HFFc6 (cell line): ENCODE results near the gene MYO1A. TPM values are rescaled to one million over a fixed set of nuclear protein-coding genes. Genes with fewer than 3 reads are reported as not detected.

Source experiments
- DNase-seq: peaks from one replicate; pipeline ENCODE4 v3.0.0-alpha.2; 2018
- H3K27ac Mint-ChIP-seq: 2 replicates; pipeline ENCODE4 v1.8.0; 2020; ENCODE audit warnings: mild to moderate bottlenecking, mixed read lengths
- H3K27me3 Mint-ChIP-seq: 2 replicates; pipeline ENCODE4 v1.8.0; 2021; ENCODE audit warnings: mild to moderate bottlenecking, moderate library complexity, mixed read lengths; ENCODE audit not compliant: insufficient read depth
- H3K36me3 Mint-ChIP-seq: 2 replicates; pipeline ENCODE4 v1.8.0; 2021; ENCODE audit warnings: low read depth, mixed read lengths
- H3K4me1 Mint-ChIP-seq: 2 replicates; pipeline ENCODE4 v1.8.0; 2020; ENCODE audit warnings: low read depth, mixed read lengths
- H3K4me3 Mint-ChIP-seq: 2 replicates; pipeline ENCODE4 v1.8.0; 2020; ENCODE audit warnings: mild to moderate bottlenecking, moderate library complexity, mixed read lengths
- H3K9me3 Mint-ChIP-seq: 2 replicates; pipeline ENCODE4 v1.8.0; 2020; ENCODE audit warnings: mild to moderate bottlenecking, mixed read lengths
- total RNA-seq, 6 experiments: library from RNA; stranded (reverse); fragmentation: NEBNext Ultra II Directional; extraction: Animal tissue kit (Norgen Biotek cat#: 25700); gene quantifications; 2 replicates in 1 of 6; 3 replicates in 5 of 6; pipeline ENCODE4 v1.2.3, GENCODE V29; 2021
- TF ChIP-seq, protein P1 (sequence below): fragments of 200-600 bp; sonication (generic); IDR thresholded peaks from 2 replicates; pipeline ENCODE4 v1.5.0; 2021; ENCODE audit warnings: antibody characterized with exemption, mild to moderate bottlenecking

Gene MYO1A
- total RNA-seq, 6 experiments from 2014 or later = 0.23 TPM; not detected in 5

DNA sequence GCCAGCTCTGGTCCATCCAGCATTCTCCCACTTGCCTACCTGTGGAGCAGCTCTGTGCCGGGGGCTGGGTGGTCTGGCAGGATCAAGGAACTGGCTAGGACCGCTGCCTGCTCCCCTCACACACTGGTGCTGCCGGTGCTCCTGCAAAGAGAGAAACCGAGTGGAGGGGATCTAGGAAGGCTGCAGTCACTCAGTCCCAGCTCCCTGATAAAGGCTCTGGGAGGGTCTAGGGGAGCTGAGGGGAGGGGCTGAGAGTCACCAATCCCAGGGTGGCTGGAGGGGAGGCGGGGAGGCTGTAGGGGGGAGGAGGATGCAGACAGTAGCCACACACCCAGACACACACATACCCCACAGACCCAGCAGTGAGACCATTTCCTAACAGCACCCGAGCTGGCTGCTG is 33.6 kb downstream of the MYO1A start, which contains the start of gene TAC3:
Gene TAC3, minus strand, starts transcription at position 182 of the 400 bp plus-strand sequence. CDS start 732 bp downstream, outside the sequence.
- no peaks in the 10 kb centered on the region for H3K9me3 Mint-ChIP-seq
- DNase-seq = no peak
- TF ChIP-seq, protein P1, sequence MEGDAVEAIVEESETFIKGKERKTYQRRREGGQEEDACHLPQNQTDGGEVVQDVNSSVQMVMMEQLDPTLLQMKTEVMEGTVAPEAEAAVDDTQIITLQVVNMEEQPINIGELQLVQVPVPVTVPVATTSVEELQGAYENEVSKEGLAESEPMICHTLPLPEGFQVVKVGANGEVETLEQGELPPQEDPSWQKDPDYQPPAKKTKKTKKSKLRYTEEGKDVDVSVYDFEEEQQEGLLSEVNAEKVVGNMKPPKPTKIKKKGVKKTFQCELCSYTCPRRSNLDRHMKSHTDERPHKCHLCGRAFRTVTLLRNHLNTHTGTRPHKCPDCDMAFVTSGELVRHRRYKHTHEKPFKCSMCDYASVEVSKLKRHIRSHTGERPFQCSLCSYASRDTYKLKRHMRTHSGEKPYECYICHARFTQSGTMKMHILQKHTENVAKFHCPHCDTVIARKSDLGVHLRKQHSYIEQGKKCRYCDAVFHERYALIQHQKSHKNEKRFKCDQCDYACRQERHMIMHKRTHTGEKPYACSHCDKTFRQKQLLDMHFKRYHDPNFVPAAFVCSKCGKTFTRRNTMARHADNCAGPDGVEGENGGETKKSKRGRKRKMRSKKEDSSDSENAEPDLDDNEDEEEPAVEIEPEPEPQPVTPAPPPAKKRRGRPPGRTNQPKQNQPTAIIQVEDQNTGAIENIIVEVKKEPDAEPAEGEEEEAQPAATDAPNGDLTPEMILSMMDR = no peak
- no peaks in the 10 kb centered on the region for H3K36me3 Mint-ChIP-seq
- H3K4me1 Mint-ChIP-seq = peaks cover 8% of the 10 kb centered on the region; the same call in 1 of the 2 replicates
- H3K27ac Mint-ChIP-seq = no peak within 1 kb of the TSS
- H3K27me3 Mint-ChIP-seq = peaks cover 47% of the 10 kb centered on the region
- H3K4me3 Mint-ChIP-seq = no peak within 1 kb of the TSS

DNA sequence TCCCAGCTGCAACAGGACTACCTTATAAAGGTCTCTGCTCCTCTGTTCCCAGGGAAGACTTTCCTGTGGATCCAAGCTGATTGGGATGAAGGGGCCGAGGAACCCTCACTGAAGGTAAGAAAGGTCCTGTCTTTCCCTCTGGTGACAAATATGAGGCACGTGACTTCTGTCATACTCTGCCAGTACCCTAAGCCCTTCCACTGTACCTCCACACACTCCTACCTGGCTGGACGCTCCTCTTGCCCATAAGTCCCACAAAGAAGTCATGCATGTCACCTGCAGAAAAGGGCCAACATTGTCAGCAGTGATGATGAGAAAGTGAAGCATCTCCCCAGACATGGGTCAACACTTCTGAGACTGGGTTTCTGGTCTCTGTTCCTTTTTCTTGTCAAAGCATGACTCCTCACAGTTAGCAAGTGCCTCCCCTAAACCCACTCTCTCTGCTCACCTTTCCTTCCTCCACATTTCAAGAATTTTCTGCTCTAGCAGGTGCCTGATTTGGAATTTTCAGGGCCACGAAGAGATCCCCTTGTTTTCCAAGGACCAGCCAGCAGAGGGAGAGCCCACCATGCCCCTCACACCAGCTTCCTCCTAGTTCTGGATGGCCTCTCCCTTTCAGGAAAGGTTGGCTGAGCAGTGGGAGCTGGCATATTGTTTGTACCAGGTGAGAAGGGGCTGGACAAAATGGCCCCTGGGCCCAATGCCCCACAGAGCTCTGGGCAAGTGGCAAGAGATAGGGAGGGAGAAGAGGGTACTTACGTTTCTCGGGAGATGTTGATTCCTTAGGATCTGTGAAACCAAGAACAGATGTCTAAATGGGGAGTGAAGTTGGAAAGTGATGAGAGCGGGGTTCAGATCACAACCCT is 37.1 kb downstream of the MYO1A start:
- H3K27me3 Mint-ChIP-seq = peaks cover 43% of the 10 kb centered on the region
- H3K4me3 Mint-ChIP-seq = no peak overlapping the region
- no peak overlapping the region for H3K27ac Mint-ChIP-seq
- H3K9me3 Mint-ChIP-seq = no peaks in the 10 kb centered on the region
- TF ChIP-seq, protein P1 = 0 out of 2 replicates have a peak, but pooled peaks have one; percentile 16
- no peak for DNase-seq
- H3K36me3 Mint-ChIP-seq = no peaks in the 10 kb centered on the region
- H3K4me1 Mint-ChIP-seq = peaks cover 24% of the 10 kb centered on the region

DNA sequence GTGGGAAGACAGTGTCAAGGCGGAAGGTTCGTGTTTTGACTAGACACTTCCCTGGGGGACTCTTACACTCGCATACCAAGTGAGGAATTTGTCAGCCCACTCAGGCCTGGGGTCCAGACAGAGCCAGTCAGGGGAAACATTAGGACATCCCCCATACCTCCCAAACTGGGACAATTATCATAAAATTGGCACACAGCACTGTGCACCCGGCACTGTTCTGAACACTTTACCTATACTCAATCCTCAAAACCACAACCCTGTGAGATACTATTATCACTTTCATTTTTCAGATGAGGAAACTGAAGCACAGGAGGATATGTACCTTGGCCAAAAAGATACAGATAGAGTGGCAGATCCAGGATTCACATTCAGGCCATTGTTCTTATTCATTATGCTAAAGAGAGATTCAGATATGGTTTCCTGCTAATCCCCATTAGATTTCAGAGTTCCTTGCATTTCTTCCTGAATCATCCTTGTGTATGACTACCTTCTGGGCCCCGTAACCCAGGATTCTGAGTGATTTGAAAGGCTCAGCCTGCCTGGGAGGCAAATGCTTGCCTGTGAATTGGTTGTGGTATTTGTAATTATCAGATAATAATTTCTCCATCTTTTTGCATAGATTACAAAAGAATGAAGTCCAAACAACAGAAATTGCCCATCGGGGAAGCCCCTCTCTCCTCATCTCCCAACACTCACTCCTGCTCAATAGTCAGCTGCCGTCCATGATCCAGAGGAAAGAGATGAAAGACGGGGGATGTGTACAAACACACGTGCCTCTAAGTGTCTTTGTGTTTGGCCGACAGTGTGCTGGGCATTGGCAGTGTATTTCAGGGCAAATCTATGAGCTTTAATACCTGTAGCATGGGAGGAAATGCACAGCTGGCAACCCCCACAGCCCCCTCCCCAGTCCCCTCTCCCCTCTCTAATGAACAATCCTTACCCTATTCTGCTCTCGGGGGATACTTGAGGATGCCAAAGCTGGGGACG is 38.2 kb downstream of the MYO1A start:
- TF ChIP-seq, protein P1 = no peak
- no peak overlapping the region for H3K27ac Mint-ChIP-seq
- no peaks in the 10 kb centered on the region for H3K9me3 Mint-ChIP-seq
- H3K4me1 Mint-ChIP-seq = peaks cover 33% of the 10 kb centered on the region
- H3K27me3 Mint-ChIP-seq = peaks cover 38% of the 10 kb centered on the region
- DNase-seq = no peak
- H3K36me3 Mint-ChIP-seq = no peaks in the 10 kb centered on the region
- H3K4me3 Mint-ChIP-seq = no peak overlapping the region

DNA sequence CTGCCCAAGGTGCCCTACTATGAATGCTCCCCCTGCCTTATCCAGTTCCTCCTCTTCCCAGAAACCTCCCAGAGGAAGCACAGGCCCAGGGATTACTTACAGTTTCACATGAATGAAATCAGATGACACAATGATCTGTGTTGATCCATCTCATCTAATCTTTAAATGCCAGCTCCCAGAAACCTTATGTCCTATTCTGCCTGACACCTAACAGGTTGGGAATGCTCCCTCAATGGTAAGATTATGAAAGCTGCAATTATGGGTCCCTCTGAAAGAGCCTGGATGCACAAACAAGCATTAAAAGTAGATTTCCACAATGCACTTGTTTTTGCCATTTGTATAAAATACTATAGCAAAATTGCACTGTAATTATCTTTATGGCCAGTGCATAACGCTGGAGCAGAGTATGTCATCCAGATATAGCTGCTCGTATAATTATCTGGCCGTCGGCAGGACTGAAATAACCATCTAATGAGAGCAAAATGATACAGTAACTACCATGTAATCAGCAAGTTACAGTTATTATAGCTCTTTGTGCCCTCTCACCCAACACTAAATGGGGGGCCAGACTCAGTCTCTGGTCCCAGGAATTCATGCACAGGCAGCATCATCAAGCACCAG is 39.2 kb downstream of the MYO1A start:
- Mint-ChIP-seq H3K4me3 (no peak overlapping the region), H3K27me3 (peaks cover 30% of the 10 kb centered on the region), H3K9me3 (no peaks in the 10 kb centered on the region), H3K4me1 (peaks cover 36% of the 10 kb centered on the region), H3K27ac (no peak overlapping the region), H3K36me3 (no peaks in the 10 kb centered on the region)
- no peak for DNase-seq
- TF ChIP-seq, protein P1 = no peak

DNA sequence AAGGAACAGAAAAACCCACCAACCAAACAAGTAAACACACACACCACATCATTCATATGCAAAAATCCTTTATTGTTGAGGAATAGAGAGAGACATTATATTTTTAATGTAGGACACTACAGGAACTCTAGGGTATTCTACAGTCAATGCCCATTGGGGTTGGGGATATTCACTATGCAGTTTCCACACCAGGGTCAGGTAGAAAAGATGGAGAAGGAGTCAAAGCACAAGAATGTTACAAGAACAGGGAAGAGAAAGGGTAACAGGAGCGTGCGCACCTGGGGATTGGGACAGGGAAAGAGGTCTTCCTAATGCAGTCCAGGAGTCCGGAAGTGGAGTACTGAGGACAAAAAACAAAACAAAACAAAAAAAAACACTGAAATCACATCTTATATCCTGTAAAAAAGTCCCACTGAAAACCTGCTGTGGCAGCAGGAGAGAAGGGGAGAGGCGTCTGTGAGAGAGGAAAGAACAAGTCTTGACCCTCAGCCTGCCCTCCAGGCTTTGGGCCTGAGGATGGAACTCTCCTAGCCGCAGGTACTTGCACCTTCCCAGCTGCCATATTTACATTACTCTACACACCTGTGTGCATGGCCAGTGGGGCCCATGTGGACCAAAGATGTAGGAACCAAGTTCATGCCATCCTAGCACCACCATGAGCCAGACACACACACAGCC is 39.8 kb downstream of the MYO1A start:
- TF ChIP-seq, protein P1 = no peak
- no peak overlapping the region for H3K4me3 Mint-ChIP-seq
- H3K36me3 Mint-ChIP-seq = no peaks in the 10 kb centered on the region
- H3K27me3 Mint-ChIP-seq = peaks cover 24% of the 10 kb centered on the region
- no peaks in the 10 kb centered on the region for H3K9me3 Mint-ChIP-seq
- DNase-seq = no peak
- no peak overlapping the region for H3K27ac Mint-ChIP-seq
- peaks cover 43% of the 10 kb centered on the region for H3K4me1 Mint-ChIP-seq
